ENCODE measurements around the gene SIX1.

GRCh38 chr14:60634153-60634552, 15.1 kb downstream of the SIX1 start:
- no peak for TF ChIP-seq CTCF (IDR thresholded peaks at IDR 0.05)
- no peak for TF ChIP-seq CBX2 (IDR thresholded peaks at IDR 0.05; ENCODE audit: borderline replicate concordance, low read depth)
- no peak for TF ChIP-seq BCL3 (IDR thresholded peaks at IDR 0.05)
- TF ChIP-seq POLR2A (IDR thresholded peaks at IDR 0.05; ENCODE audit: low read length) = no peak
- TF ChIP-seq RCOR1 (IDR thresholded peaks at IDR 0.05; ENCODE audit: low read depth, low read length) = no peak
- TF ChIP-seq CHD4 (IDR thresholded peaks at IDR 0.05; ENCODE audit: borderline replicate concordance) = no peak
- no peak for TF ChIP-seq CBX8 (IDR thresholded peaks at IDR 0.05)
- no peak for TF ChIP-seq JUN (IDR thresholded peaks at IDR 0.05)

Measured in A549 (cell line).